H1 (cell line): Measurements from ENCODE around the gene HTR3D. TPM values are rescaled to one million over a fixed set of nuclear protein-coding genes. Genes with fewer than 3 reads are reported as not detected.

Experiments
- ATF3 ChIP-seq: IDR thresholded peaks from 2 replicates; pipeline ENCODE4 v1.6.1; 2011; ENCODE audit warnings: low read depth, mild to moderate bottlenecking, low read length; ENCODE audit not compliant: insufficient read depth
- BACH1 ChIP-seq: IDR thresholded peaks from 2 replicates; pipeline ENCODE4 v1.6.1; 2012; ENCODE audit warnings: low read length, improper control_type of control experiment
- EP300 ChIP-seq, 2 experiments: IDR thresholded peaks; 1 replicate in 1 of 2; 2 replicates in 1 of 2; pipeline ENCODE4 v1.6.1; 2011 to 2012; ENCODE audit warnings: low read depth in 2 of 2, low read length in 2 of 2, mild to moderate bottlenecking in 2 of 2, borderline replicate concordance in 1 of 2, inconsistent platforms in 1 of 2, moderate library complexity in 1 of 2
- JUND ChIP-seq: IDR thresholded peaks from 2 replicates; pipeline ENCODE4 v1.6.1; 2011; ENCODE audit warnings: mild to moderate bottlenecking, improper control_type of control experiment, low read length
- POU5F1 ChIP-seq: IDR thresholded peaks from 2 replicates; pipeline ENCODE4 v1.6.1; 2011; ENCODE audit warnings: low read depth, mild to moderate bottlenecking, low read length, moderate library complexity
- SP4 ChIP-seq: IDR thresholded peaks from 2 replicates; pipeline ENCODE4 v1.6.1; 2012; ENCODE audit warnings: low read length, inconsistent platforms
- polyA plus RNA-seq, 7 experiments: library from polyadenylated mRNA; depleted of rRNA in 3 of 7; stranded (reverse) in 5 of 7; unstranded in 2 of 7; fragments of >200 nt in 5 of 7; fragments of 200-250 nt in 2 of 7; gene quantifications; 1 replicate in 5 of 7; 2 replicates in 1 of 7; 4 replicates in 1 of 7; pipeline versions ENCODE4 v1.2.1 to v1.2.3, GENCODE V29; 2011 to 2013; ENCODE audit warnings: missing spikeins in 2 of 7, mixed read lengths in 2 of 7
- total RNA-seq: library from RNA; stranded (reverse); fragmentation: NEBNext Ultra II Directional; extraction: Animal tissue kit (Norgen Biotek cat#: 25700); gene quantifications from 2 replicates; pipeline ENCODE4 v1.2.1, GENCODE V29; 2021
- TF ChIP-seq, protein P1 (sequence below): fragments of 300-600 bp; sonication (generic); IDR thresholded peaks from 2 replicates; pipeline ENCODE4 v1.7.1; 2012; ENCODE audit warnings: low read length, moderate library complexity, mild to moderate bottlenecking, inconsistent platforms; ENCODE audit not compliant: insufficient replicate concordance
- TF ChIP-seq, protein P2 (sequence below): IDR thresholded peaks from 2 replicates; pipeline ENCODE4 v1.6.1; 2011; ENCODE audit warnings: low read length, improper control_type of control experiment

HTR3D gene
- total and polyA plus RNA-seq, 2 of the 8 experiments (the other 6 are each of a cell fraction or from before 2014, with no cell fraction given) = not detected

- TF ChIP-seq, protein P1, sequence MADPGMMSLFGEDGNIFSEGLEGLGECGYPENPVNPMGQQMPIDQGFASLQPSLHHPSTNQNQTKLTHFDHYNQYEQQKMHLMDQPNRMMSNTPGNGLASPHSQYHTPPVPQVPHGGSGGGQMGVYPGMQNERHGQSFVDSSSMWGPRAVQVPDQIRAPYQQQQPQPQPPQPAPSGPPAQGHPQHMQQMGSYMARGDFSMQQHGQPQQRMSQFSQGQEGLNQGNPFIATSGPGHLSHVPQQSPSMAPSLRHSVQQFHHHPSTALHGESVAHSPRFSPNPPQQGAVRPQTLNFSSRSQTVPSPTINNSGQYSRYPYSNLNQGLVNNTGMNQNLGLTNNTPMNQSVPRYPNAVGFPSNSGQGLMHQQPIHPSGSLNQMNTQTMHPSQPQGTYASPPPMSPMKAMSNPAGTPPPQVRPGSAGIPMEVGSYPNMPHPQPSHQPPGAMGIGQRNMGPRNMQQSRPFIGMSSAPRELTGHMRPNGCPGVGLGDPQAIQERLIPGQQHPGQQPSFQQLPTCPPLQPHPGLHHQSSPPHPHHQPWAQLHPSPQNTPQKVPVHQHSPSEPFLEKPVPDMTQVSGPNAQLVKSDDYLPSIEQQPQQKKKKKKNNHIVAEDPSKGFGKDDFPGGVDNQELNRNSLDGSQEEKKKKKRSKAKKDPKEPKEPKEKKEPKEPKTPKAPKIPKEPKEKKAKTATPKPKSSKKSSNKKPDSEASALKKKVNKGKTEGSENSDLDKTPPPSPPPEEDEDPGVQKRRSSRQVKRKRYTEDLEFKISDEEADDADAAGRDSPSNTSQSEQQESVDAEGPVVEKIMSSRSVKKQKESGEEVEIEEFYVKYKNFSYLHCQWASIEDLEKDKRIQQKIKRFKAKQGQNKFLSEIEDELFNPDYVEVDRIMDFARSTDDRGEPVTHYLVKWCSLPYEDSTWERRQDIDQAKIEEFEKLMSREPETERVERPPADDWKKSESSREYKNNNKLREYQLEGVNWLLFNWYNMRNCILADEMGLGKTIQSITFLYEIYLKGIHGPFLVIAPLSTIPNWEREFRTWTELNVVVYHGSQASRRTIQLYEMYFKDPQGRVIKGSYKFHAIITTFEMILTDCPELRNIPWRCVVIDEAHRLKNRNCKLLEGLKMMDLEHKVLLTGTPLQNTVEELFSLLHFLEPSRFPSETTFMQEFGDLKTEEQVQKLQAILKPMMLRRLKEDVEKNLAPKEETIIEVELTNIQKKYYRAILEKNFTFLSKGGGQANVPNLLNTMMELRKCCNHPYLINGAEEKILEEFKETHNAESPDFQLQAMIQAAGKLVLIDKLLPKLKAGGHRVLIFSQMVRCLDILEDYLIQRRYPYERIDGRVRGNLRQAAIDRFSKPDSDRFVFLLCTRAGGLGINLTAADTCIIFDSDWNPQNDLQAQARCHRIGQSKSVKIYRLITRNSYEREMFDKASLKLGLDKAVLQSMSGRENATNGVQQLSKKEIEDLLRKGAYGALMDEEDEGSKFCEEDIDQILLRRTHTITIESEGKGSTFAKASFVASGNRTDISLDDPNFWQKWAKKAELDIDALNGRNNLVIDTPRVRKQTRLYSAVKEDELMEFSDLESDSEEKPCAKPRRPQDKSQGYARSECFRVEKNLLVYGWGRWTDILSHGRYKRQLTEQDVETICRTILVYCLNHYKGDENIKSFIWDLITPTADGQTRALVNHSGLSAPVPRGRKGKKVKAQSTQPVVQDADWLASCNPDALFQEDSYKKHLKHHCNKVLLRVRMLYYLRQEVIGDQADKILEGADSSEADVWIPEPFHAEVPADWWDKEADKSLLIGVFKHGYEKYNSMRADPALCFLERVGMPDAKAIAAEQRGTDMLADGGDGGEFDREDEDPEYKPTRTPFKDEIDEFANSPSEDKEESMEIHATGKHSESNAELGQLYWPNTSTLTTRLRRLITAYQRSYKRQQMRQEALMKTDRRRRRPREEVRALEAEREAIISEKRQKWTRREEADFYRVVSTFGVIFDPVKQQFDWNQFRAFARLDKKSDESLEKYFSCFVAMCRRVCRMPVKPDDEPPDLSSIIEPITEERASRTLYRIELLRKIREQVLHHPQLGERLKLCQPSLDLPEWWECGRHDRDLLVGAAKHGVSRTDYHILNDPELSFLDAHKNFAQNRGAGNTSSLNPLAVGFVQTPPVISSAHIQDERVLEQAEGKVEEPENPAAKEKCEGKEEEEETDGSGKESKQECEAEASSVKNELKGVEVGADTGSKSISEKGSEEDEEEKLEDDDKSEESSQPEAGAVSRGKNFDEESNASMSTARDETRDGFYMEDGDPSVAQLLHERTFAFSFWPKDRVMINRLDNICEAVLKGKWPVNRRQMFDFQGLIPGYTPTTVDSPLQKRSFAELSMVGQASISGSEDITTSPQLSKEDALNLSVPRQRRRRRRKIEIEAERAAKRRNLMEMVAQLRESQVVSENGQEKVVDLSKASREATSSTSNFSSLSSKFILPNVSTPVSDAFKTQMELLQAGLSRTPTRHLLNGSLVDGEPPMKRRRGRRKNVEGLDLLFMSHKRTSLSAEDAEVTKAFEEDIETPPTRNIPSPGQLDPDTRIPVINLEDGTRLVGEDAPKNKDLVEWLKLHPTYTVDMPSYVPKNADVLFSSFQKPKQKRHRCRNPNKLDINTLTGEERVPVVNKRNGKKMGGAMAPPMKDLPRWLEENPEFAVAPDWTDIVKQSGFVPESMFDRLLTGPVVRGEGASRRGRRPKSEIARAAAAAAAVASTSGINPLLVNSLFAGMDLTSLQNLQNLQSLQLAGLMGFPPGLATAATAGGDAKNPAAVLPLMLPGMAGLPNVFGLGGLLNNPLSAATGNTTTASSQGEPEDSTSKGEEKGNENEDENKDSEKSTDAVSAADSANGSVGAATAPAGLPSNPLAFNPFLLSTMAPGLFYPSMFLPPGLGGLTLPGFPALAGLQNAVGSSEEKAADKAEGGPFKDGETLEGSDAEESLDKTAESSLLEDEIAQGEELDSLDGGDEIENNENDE = no peak
- TF ChIP-seq SP4 = no peak
- TF ChIP-seq EP300 (IDR thresholded peaks at IDR 0.05; ENCODE audit: borderline replicate concordance in 1 of 2, low read depth in 2 of 2, low read length in 2 of 2) = no peak
- no peak for TF ChIP-seq BACH1
- TF ChIP-seq POU5F1 = no peak
- TF ChIP-seq, protein P2, sequence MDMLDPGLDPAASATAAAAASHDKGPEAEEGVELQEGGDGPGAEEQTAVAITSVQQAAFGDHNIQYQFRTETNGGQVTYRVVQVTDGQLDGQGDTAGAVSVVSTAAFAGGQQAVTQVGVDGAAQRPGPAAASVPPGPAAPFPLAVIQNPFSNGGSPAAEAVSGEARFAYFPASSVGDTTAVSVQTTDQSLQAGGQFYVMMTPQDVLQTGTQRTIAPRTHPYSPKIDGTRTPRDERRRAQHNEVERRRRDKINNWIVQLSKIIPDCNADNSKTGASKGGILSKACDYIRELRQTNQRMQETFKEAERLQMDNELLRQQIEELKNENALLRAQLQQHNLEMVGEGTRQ = no peak
- TF ChIP-seq JUND = no peak
- no peak for TF ChIP-seq ATF3
Observed at GRCh38 chr3:184031187-184031792, at the start of gene HTR3D (continued).
